A549 (cell line): ENCODE data around the gene TAX1BP1. TPM values are rescaled to one million over a fixed set of nuclear protein-coding genes. Genes with fewer than 3 reads are reported as not detected.
A peak's percentile ranks its signal among the peaks of the same experiment; 100 is the strongest.

Experiments
- ATAC-seq, 2 experiments: fragments of 200-7000 bp in 1 of 2; fragments of >200 bp in 1 of 2; cut with Nextera tagmentation in 1 of 2; cut with Tn5 transposase in 1 of 2; 3 replicates each; pipeline versions ENCODE4 v1.8.0 to v1.9.1; 2018 to 2020; ENCODE audit warnings: mild to moderate bottlenecking in 1 of 2, moderate library complexity in 1 of 2
- CTCF ChIA-PET: fragments of 300-600 bp; sonication (Branson Sonifier 250); formaldehyde crosslinking; extraction: SDS; loops from one replicate; lab custom pipeline; 2021; ENCODE audit warnings: antibody characterized with exemption, inconsistent platforms; lab: Yijun Ruan, JAX
- POLR2A ChIA-PET: fragments of 350-600 bp; formaldehyde crosslinking; extraction: SDS; loops from one replicate; lab custom pipeline; 2021; ENCODE audit warnings: antibody characterized with exemption, inconsistent platforms; lab: Yijun Ruan, JAX
- DNase-seq, 2 experiments: peaks; one replicate each; pipeline versions ENCODE4 v3.0.0 to v3.0.0-alpha.2; 2011 to 2016; ENCODE audit warnings: low read depth in 1 of 2, low spot score in 1 of 2
- FAIRE-seq: peaks from 2 replicates; lab custom pipeline; 2011; peaks lifted over from hg19 to GRCh38; lab: Jason Lieb, UNC
- H3K27ac ChIP-seq, 2 experiments: fragments of >200 bp; sonication (Bioruptor Twin); formaldehyde crosslinking; 3 replicates each; pipeline ENCODE4 v1.5.1; 2016 to 2017
- H3K4me1 ChIP-seq: fragments of >200 bp; sonication (Bioruptor Twin); formaldehyde crosslinking; 3 replicates; pipeline ENCODE4 v1.6.1; 2016
- H3K4me2 ChIP-seq: fragments of >200 bp; sonication (Bioruptor Twin); formaldehyde crosslinking; 3 replicates; pipeline ENCODE4 v1.6.1; 2016
- H3K4me3 ChIP-seq: fragments of >200 bp; sonication (Bioruptor Twin); formaldehyde crosslinking; 3 replicates; pipeline ENCODE4 v1.5.1; 2016
- H3K9me3 ChIP-seq: fragments of >200 bp; sonication (Bioruptor Twin); formaldehyde crosslinking; 3 replicates; pipeline ENCODE4 v1.6.1; 2016
- ATOH8 ChIP-seq: fragments of 250-450 bp; sonication (Bioruptor Pico); IDR thresholded peaks from 2 replicates; pipeline ENCODE4 v1.5.0; 2020; ENCODE audit warnings: low read depth, mild to moderate bottlenecking, moderate library complexity
- CBX2 ChIP-seq: fragments of 200-600 bp; sonication (generic); IDR thresholded peaks from 2 replicates; pipeline ENCODE4 v1.6.1; 2016; ENCODE audit warnings: low read depth, mild to moderate bottlenecking, borderline replicate concordance
- CHD2 ChIP-seq: fragments of 150-350 bp; IDR thresholded peaks from 2 replicates; pipeline ENCODE4 v1.6.1; 2014; ENCODE audit warnings: low read length; ENCODE audit not compliant: partially characterized antibody
- CHD4 ChIP-seq: fragments of 200-600 bp; sonication (generic); IDR thresholded peaks from 2 replicates; pipeline ENCODE4 v1.6.1; 2016; ENCODE audit warnings: antibody characterized with exemption, mild to moderate bottlenecking, borderline replicate concordance
- EHMT2 ChIP-seq: fragments of 200-600 bp; sonication (generic); IDR thresholded peaks from 2 replicates; pipeline ENCODE4 v1.6.1; 2016; ENCODE audit warnings: antibody characterized with exemption, low read depth, mild to moderate bottlenecking, moderate library complexity
- EP300 ChIP-seq, 2 experiments: fragments of >200 bp; sonication (Bioruptor Twin); formaldehyde crosslinking; IDR thresholded peaks; 2 replicates in 1 of 2; 3 replicates in 1 of 2; pipeline ENCODE4 v1.6.1; 2016 to 2017
- FOXS1 ChIP-seq: fragments of 250-450 bp; sonication (Bioruptor Pico); IDR thresholded peaks from 2 replicates; pipeline ENCODE4 v1.5.0; 2020; ENCODE audit warnings: mild to moderate bottlenecking, moderate library complexity
- GATA3 ChIP-seq: IDR thresholded peaks from 2 replicates; pipeline ENCODE4 v1.6.1; 2012; ENCODE audit warnings: borderline replicate concordance
- HEYL ChIP-seq: fragments of 250-450 bp; sonication (Bioruptor Pico); IDR thresholded peaks from 2 replicates; pipeline ENCODE4 v1.8.0; 2021; ENCODE audit warnings: mild to moderate bottlenecking, moderate library complexity
- HOXA7 ChIP-seq: fragments of 250-450 bp; sonication (Bioruptor Pico); IDR thresholded peaks from 2 replicates; pipeline ENCODE4 v1.5.0; 2020; ENCODE audit warnings: mild to moderate bottlenecking, moderate library complexity
- HOXB5 ChIP-seq: fragments of 250-450 bp; sonication (Bioruptor Pico); IDR thresholded peaks from 2 replicates; pipeline ENCODE4 v1.5.0; 2020; ENCODE audit warnings: mild to moderate bottlenecking, moderate library complexity
- JUN ChIP-seq, 2 experiments: fragments of >200 bp; sonication (Bioruptor Twin); formaldehyde crosslinking; IDR thresholded peaks; 2 replicates in 1 of 2; 3 replicates in 1 of 2; pipeline ENCODE4 v1.6.1; 2016 to 2017
- MAZ ChIP-seq: fragments of 150-350 bp; IDR thresholded peaks from 2 replicates; pipeline ENCODE4 v1.6.1; 2014; ENCODE audit warnings: antibody characterized with exemption, low read depth, low read length, borderline replicate concordance
- MYC ChIP-seq: IDR thresholded peaks from 2 replicates; pipeline ENCODE4 v1.6.1; 2012; ENCODE audit warnings: mild to moderate bottlenecking, inconsistent platforms, low read length, improper control_type of control experiment, borderline replicate concordance
- NFE2L2 ChIP-seq: fragments of 150-350 bp; conservative IDR thresholded peaks from 2 replicates; pipeline ENCODE4 v1.6.1; 2014; ENCODE audit warnings: low read length
- NR3C1 ChIP-seq: fragments of >200 bp; sonication (Bioruptor Twin); formaldehyde crosslinking; IDR thresholded peaks from 3 replicates; pipeline ENCODE4 v1.6.1; 2017
- PHF8 ChIP-seq: fragments of 200-600 bp; sonication (generic); IDR thresholded peaks from 2 replicates; pipeline ENCODE4 v1.6.1; 2016; ENCODE audit warnings: low read depth, mild to moderate bottlenecking, antibody characterized with exemption, moderate library complexity, borderline replicate concordance
- POLR2A ChIP-seq: IDR thresholded peaks from 2 replicates; pipeline ENCODE4 v1.6.1; 2012; ENCODE audit warnings: mild to moderate bottlenecking, low read length
- RCOR1 ChIP-seq: fragments of 150-350 bp; IDR thresholded peaks from 2 replicates; pipeline ENCODE4 v1.6.1; 2014; ENCODE audit warnings: antibody characterized with exemption, low read length, low read depth
- RFX5 ChIP-seq: fragments of 450-650 bp; IDR thresholded peaks from 2 replicates; pipeline ENCODE4 v1.7.1; 2014; ENCODE audit warnings: antibody characterized with exemption, mild to moderate bottlenecking, moderate library complexity
- RNF2 ChIP-seq: fragments of 200-600 bp; sonication (generic); IDR thresholded peaks from 2 replicates; pipeline ENCODE4 v1.6.1; 2016; ENCODE audit warnings: low read depth, mild to moderate bottlenecking, antibody characterized with exemption, moderate library complexity, borderline replicate concordance
- SMC3 ChIP-seq: fragments of >200 bp; sonication (Bioruptor Twin); formaldehyde crosslinking; IDR thresholded peaks from 3 replicates; pipeline ENCODE4 v1.6.1; 2018; ENCODE audit warnings: inconsistent platforms
- ZFP36 ChIP-seq: fragments of 450-650 bp; IDR thresholded peaks from 2 replicates; pipeline ENCODE4 v1.6.1; 2014; ENCODE audit warnings: borderline replicate concordance; ENCODE audit not compliant: partially characterized antibody
- WGBS: methylation state at CpG from one replicate; pipeline ENCODE4 v1.1.6; 2017; ENCODE audit errors: missing lambda C conversion rate; 5-methylcytosine and 5-hydroxymethylcytosine counted together
- polyA plus RNA-seq, 4 experiments: library from polyadenylated mRNA; depleted of rRNA in 3 of 4; stranded (reverse); fragments of >200 nt; fragmentation: RNase III in 1 of 4; extraction: RNeasy Plus Mini Kit Qiagen cat#74134 plus additional on column Dnase treatment in 1 of 4; gene quantifications; 2 replicates in 3 of 4; 3 replicates in 1 of 4; pipeline ENCODE4 v1.2.3, GENCODE V29; 2011 to 2017
- TF ChIP-seq, protein P1 (sequence below): fragments of 200-600 bp; sonication (generic); IDR thresholded peaks from 2 replicates; pipeline ENCODE4 v1.6.1; 2016; ENCODE audit warnings: antibody characterized with exemption, mild to moderate bottlenecking, moderate library complexity
- TF ChIP-seq, protein P2 (sequence below): IDR thresholded peaks from 2 replicates; pipeline ENCODE4 v1.6.1; 2012; ENCODE audit warnings: low read depth, borderline replicate concordance
- TF ChIP-seq, protein P3 (sequence below): IDR thresholded peaks from 2 replicates; pipeline ENCODE4 v1.6.1; 2012

Gene TAX1BP1
- polyA plus RNA-seq, 2 of the 4 experiments (the other 2 are of a cell fraction) = 105 to 180 TPM

- TF ChIP-seq, protein P1, sequence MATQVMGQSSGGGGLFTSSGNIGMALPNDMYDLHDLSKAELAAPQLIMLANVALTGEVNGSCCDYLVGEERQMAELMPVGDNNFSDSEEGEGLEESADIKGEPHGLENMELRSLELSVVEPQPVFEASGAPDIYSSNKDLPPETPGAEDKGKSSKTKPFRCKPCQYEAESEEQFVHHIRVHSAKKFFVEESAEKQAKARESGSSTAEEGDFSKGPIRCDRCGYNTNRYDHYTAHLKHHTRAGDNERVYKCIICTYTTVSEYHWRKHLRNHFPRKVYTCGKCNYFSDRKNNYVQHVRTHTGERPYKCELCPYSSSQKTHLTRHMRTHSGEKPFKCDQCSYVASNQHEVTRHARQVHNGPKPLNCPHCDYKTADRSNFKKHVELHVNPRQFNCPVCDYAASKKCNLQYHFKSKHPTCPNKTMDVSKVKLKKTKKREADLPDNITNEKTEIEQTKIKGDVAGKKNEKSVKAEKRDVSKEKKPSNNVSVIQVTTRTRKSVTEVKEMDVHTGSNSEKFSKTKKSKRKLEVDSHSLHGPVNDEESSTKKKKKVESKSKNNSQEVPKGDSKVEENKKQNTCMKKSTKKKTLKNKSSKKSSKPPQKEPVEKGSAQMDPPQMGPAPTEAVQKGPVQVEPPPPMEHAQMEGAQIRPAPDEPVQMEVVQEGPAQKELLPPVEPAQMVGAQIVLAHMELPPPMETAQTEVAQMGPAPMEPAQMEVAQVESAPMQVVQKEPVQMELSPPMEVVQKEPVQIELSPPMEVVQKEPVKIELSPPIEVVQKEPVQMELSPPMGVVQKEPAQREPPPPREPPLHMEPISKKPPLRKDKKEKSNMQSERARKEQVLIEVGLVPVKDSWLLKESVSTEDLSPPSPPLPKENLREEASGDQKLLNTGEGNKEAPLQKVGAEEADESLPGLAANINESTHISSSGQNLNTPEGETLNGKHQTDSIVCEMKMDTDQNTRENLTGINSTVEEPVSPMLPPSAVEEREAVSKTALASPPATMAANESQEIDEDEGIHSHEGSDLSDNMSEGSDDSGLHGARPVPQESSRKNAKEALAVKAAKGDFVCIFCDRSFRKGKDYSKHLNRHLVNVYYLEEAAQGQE = no peak
- TF ChIP-seq NR3C1 = no peak
- TF ChIP-seq ATOH8 (CRISPR knock-in tag) = no peak
- no peak for TF ChIP-seq SMC3
- TF ChIP-seq MYC = no peak
- no peak for TF ChIP-seq HOXB5 (CRISPR knock-in tag)
- no peak for TF ChIP-seq CHD2
- no peak for TF ChIP-seq CBX2
- TF ChIP-seq, all 56 proteins: peak for 0
Measured at GRCh38 chr7:27826357-27826756, 86.4 kb downstream of the TAX1BP1 start (continued).

- POLR2A ChIA-PET = no interaction called here
- TF ChIP-seq NFE2L2 (no peak), JUN (IDR thresholded peaks at IDR 0.05) (0 out of 5 replicates have a peak, but pooled peaks of 1 of the 2 experiments have one; percentile 24)
- TF ChIP-seq, all 56 proteins: peak for 1
- Histone ChIP-seq H3K4me2 (no peak overlapping the region), H3K4me3 (no peak overlapping the region), H3K4me1 (no peaks in the 10 kb centered on the region), H3K9me3 (no peaks in the 10 kb centered on the region), H3K27ac (no peak overlapping the region)
- FAIRE-seq = no peak
- 81% methylated on average over 7 of the region's 7 CpGs for WGBS
- CTCF ChIA-PET = interaction anchor here (1.3 kb wide), 1 partner anchor 60 kb away, joined by 4 read pairs; no protein-coding TSS in a partner anchor
- DNase-seq = no peak
- 0 out of 6 replicates have a peak, but pooled peaks of 1 of the 2 experiments have one; percentile 9 for ATAC-seq
Measured at GRCh38 chr7:27834179-27834921, 94.4 kb downstream of the TAX1BP1 start.

DNA sequence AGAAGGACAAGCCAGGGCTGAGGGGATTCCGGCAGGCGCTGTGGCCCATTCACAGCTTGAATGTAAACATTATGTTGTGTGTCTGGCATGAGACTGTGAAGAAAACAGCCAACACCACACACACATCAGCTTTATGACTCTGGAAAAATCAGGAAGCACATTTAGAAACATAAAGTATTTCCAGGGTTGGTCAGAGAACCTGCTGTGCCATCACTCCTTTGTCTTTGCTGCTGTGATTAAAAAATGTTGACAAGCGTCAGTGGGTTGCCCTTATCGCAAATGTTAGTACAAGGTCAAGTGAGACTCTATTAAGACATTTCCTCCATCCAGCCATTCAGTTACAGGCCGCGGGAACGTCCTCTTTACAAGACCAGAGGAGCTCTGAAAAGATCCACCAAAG lies 95.4 kb downstream of the TAX1BP1 start:
- no peak overlapping the region for H3K27ac ChIP-seq
- no peak for DNase-seq
- ATAC-seq = no peak
- no peaks in the 10 kb centered on the region for H3K9me3 ChIP-seq
- WGBS = 95% methylated on average over 7 of the region's 7 CpGs
- ChIA-PET CTCF (interaction anchor here (1.2 kb wide), 1 partner anchor 9 kb away, joined by 3 read pairs; no protein-coding TSS in a partner anchor), POLR2A (no interaction called here)
- TF ChIP-seq, protein P2, sequence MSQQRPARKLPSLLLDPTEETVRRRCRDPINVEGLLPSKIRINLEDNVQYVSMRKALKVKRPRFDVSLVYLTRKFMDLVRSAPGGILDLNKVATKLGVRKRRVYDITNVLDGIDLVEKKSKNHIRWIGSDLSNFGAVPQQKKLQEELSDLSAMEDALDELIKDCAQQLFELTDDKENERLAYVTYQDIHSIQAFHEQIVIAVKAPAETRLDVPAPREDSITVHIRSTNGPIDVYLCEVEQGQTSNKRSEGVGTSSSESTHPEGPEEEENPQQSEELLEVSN = no peak
- no peak overlapping the region for H3K4me2 ChIP-seq
- no peak overlapping the region for H3K4me3 ChIP-seq
- FAIRE-seq = no peak
- H3K4me1 ChIP-seq = no peaks in the 10 kb centered on the region

DNA sequence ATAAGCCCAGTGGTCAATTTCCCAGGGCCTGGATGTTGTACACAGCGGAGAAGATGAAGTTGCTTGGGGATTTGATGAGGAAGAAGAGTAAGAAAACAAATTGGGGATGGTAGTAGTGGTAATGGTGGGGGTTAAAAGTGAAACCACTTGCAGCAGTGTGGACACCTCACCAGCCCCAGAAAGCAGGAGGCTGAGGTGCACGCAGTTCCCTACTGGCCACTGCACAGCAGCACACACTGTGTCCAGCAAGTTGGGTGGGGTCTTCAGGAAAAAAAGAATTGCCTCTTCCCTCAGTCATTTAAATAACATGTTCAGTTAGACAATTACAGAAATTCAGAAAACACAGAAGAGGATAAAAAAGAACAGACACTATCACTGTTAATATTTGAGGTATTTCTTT lies 96.6 kb downstream of the TAX1BP1 start:
- Histone ChIP-seq H3K27ac (no peak overlapping the region), H3K4me2 (no peak overlapping the region), H3K4me1 (no peaks in the 10 kb centered on the region), H3K9me3 (no peaks in the 10 kb centered on the region), H3K4me3 (no peak overlapping the region)
- FAIRE-seq = no peak
- 86% methylated on average over 2 of the region's 2 CpGs for WGBS
- ChIA-PET CTCF (interaction anchor here (1.2 kb wide), 1 partner anchor 8 kb away, joined by 3 read pairs; no protein-coding TSS in a partner anchor), POLR2A (no interaction called here)
- no peak for DNase-seq
- peak in 1 of 2 experiments; percentile 35; a peak in 2 of 6 replicates for ATAC-seq
- no peak for TF ChIP-seq POLR2A
- no peak for TF ChIP-seq HEYL
- no peak for TF ChIP-seq CHD4
- no peak for TF ChIP-seq JUN (IDR thresholded peaks at IDR 0.05)
- TF ChIP-seq GATA3 = no peak
- no peak for TF ChIP-seq RCOR1
- TF ChIP-seq FOXS1 (CRISPR knock-in tag) = no peak
- TF ChIP-seq, protein P3, sequence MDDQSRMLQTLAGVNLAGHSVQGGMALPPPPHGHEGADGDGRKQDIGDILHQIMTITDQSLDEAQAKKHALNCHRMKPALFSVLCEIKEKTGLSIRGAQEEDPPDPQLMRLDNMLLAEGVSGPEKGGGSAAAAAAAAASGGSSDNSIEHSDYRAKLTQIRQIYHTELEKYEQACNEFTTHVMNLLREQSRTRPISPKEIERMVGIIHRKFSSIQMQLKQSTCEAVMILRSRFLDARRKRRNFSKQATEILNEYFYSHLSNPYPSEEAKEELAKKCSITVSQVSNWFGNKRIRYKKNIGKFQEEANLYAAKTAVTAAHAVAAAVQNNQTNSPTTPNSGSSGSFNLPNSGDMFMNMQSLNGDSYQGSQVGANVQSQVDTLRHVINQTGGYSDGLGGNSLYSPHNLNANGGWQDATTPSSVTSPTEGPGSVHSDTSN = no peak
- no peak for TF ChIP-seq EP300 (IDR thresholded peaks at IDR 0.05)
- no peak for TF ChIP-seq RNF2
- TF ChIP-seq NFE2L2 = no peak
- TF ChIP-seq PHF8 = no peak
- TF ChIP-seq MAZ = no peak
- TF ChIP-seq ZFP36 = no peak
- TF ChIP-seq EHMT2 = no peak
- TF ChIP-seq RFX5 = no peak
- TF ChIP-seq HOXA7 = no peak
